NCI-H1417 (cell line): ENCODE measurements around the gene DHH.

Experiments
- DNase-seq, 3 experiments: peaks; one replicate each; lab custom pipeline; 2025; lab: John Stamatoyannopoulos, UW

Gene DHH

GRCh38 chr12:49109641-49110463 lies 15.3 kb upstream of the DHH start:
- DNase-seq, result peak; percentile 26 to 73 (median 68)

GRCh38 chr12:49108958-49109404 lies 14.4 kb upstream of the DHH start:
- no peak for DNase-seq

GRCh38 chr12:49105504-49106084 lies 11.0 kb upstream of the DHH start:
- DNase-seq, result no peak

GRCh38 chr12:49104822-49105221 lies 10.2 kb upstream of the DHH start:
- DNase-seq, result no peak

GRCh38 chr12:49100380-49100779 lies 5.8 kb upstream of the DHH start:
- no peak for DNase-seq

GRCh38 chr12:49098703-49099102 lies 4.1 kb upstream of the DHH start:
- no peak for DNase-seq

GRCh38 chr12:49098035-49098451 lies 3.4 kb upstream of the DHH start:
- DNase-seq, result peak in 2 of 3 experiments; percentile 48 to 66

- no peak for DNase-seq
Measured at GRCh38 chr12:49097381-49097780, 2.8 kb upstream of the DHH start.

GRCh38 chr12:49094975-49095365 lies 369 bp upstream of the DHH start:
- DNase-seq, result no peak

GRCh38 chr12:49093792-49094159 lies 825 bp downstream of the DHH start:
- peak; percentile 21 to 72 (median 62) for DNase-seq

- no peak for DNase-seq
Measured at GRCh38 chr12:49092816-49093406, 1.7 kb downstream of the DHH start.

- DNase-seq, result peak; percentile 47 to 63 (median 59)
Measured at GRCh38 chr12:49092086-49092815, 2.4 kb downstream of the DHH start.

- DNase-seq, result no peak
Measured at GRCh38 chr12:49091836-49092085, 2.8 kb downstream of the DHH start.

- DNase-seq, result no peak
Measured at GRCh38 chr12:49091056-49091835, 3.4 kb downstream of the DHH start.

GRCh38 chr12:49089821-49090773 lies 4.5 kb downstream of the DHH start:
- DNase-seq, result peak in 2 of 3 experiments; percentile 67 to 74

GRCh38 chr12:49088932-49089330 lies 5.7 kb downstream of the DHH start:
- DNase-seq, result no peak

GRCh38 chr12:49088150-49088931 lies 6.3 kb downstream of the DHH start:
- peak; percentile 85 to 96 (median 88) for DNase-seq

GRCh38 chr12:49086116-49086515 lies 8.5 kb downstream of the DHH start:
- DNase-seq, result no peak

- DNase-seq, result no peak
Measured at GRCh38 chr12:49084438-49084837, 10.2 kb downstream of the DHH start.

- DNase-seq, result no peak
Measured at GRCh38 chr12:49079793-49080192, 14.8 kb downstream of the DHH start.
